Dendritic cell treated with granulocyte-macrophage colony-stimulating factor and Interleukin-4, amounts not matched to agents 40 ng/mL and 50 ng/mL, for 4 days (primary cell): Measurements from ENCODE around the gene VGF.

Experiments
- H3K27ac Mint-ChIP-seq: one replicate; pipeline ENCODE4 v1.8.0; 2022; ENCODE audit warnings: mild to moderate bottlenecking, mixed read lengths
- H3K27me3 Mint-ChIP-seq: one replicate; pipeline ENCODE4 v1.8.0; 2022; ENCODE audit warnings: mild to moderate bottlenecking, mixed read lengths
- H3K36me3 Mint-ChIP-seq: one replicate; pipeline ENCODE4 v1.8.0; 2022; ENCODE audit warnings: low read depth, mixed read lengths
- H3K4me1 Mint-ChIP-seq: one replicate; pipeline ENCODE4 v1.8.0; 2022; ENCODE audit warnings: low read depth, mixed read lengths
- H3K4me3 Mint-ChIP-seq: one replicate; pipeline ENCODE4 v1.8.0; 2022; ENCODE audit warnings: mild to moderate bottlenecking, moderate library complexity, mixed read lengths
- H3K9me3 Mint-ChIP-seq: one replicate; pipeline ENCODE4 v1.8.0; 2022; ENCODE audit warnings: mixed read lengths
- intact Hi-C: fragments of 100-400 bp; cut with micrococcal nuclease; formaldehyde crosslinking; loops from one replicate; pipeline ENCODE4 v1.15.0; 2022

VGF gene

DNA sequence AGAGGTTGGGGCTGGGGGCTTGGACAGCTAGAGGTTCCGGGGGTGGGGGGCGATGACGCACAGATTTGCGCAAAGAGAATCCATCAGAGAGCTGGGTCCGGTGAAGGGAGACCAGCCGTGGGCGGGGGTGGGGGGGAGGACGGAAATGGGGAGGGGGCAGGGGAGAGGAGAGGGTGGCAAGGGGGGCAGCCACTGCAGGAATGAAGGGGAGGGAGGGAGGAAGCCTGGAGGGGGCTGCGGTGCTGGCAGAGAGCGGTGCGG is 1.2 kb upstream of the VGF start:
- Mint-ChIP-seq H3K4me3 (no peak overlapping the region), H3K36me3 (peaks cover 2% of the 10 kb centered on the region), H3K27ac (no peak overlapping the region), H3K4me1 (peaks cover 64% of the 10 kb centered on the region), H3K9me3 (no peaks in the 10 kb centered on the region), H3K27me3 (peaks cover 94% of the 10 kb centered on the region)
- intact Hi-C loops: no loop called here

DNA sequence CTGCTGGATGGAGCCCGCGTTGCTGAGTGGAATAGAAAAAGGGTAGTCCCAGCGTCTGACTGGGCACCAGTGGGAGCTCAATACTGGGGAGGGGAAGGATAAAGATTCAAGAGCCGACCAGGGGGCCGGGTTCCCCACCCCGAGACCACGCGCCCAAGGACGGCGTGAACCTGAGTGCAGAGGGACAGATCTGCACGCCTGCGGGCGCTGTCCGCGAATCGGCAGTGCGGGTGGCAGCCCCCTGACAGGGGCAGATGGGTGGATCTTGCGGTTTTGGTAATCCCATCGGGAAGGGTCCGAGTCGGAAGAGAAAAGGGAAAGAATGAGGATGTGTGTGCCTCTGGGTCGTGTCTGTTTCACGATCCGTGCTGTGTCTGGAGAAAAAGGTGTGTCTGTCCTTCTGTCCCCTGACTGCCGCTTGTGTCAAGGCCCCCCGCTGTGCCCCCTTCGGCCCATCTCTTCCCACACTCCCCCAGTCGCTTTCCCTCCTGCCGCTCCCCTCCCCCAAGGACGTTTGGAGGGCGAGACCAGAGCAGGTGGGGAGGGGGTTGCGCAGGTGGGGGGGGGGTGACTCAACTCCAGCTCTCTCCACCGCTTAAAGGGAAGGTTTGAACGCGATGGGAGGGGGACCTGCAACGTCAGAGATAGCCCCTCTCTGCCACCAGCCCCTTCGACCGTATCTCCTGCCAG is 734 bp upstream of the VGF start:
- Mint-ChIP-seq H3K4me3 (peak overlapping the region; percentile 74), H3K36me3 (peaks cover 7% of the 10 kb centered on the region), H3K27ac (peak overlapping the region; percentile 7), H3K4me1 (peaks cover 60% of the 10 kb centered on the region), H3K9me3 (no peaks in the 10 kb centered on the region), H3K27me3 (peaks cover 94% of the 10 kb centered on the region)
- intact Hi-C loops: loop anchor here (1.0 kb wide), 1 partner anchor 12 kb away; the partner anchor contains the start of gene AP1S1

DNA sequence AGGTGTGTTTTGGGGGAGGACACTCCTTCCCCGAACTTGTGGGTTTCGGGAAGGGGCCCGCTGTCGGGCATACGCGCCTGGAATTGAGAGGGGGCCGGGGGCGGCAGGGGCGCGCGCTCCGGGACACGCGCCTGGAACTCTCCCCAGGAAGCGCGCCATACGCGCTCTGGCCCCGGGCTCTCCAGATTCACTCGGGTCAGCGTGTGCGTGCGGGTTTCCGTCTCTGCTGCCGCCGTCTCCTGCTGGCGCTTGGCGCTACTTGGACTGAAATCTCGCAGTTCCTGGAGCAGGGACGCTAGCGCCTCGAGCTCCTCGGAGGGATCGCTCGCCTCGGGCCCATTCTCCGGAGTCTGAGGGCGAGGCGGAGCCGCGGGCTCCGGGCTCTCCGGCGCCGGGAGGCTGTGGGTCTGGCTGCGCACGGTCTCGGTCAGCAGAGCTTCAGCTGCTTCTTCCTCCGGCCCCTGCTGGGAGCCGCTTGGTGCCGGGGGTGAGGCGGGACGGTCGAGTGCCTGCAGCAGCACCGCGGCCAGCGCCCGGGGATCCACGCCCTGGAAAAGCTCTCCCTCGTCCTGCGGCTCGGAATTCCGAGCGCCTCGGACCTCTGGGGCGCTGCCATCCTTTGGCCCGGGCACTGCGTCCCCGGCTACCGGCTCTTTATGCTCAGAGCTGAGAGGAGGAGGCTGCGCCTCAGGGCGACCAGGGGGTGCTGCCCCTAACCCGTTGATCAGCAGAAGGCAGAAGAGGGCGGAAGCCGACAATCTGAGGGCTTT is 1.1 kb downstream of the VGF start:
- H3K9me3 Mint-ChIP-seq: no peaks in the 10 kb centered on the region
- H3K27me3 Mint-ChIP-seq: peaks cover 81% of the 10 kb centered on the region
- no peak overlapping the region for H3K27ac Mint-ChIP-seq
- peaks cover 41% of the 10 kb centered on the region for H3K4me1 Mint-ChIP-seq
- H3K4me3 Mint-ChIP-seq: peak overlapping the region; percentile 39
- intact Hi-C loops: no loop called here
- peaks cover 26% of the 10 kb centered on the region for H3K36me3 Mint-ChIP-seq

DNA sequence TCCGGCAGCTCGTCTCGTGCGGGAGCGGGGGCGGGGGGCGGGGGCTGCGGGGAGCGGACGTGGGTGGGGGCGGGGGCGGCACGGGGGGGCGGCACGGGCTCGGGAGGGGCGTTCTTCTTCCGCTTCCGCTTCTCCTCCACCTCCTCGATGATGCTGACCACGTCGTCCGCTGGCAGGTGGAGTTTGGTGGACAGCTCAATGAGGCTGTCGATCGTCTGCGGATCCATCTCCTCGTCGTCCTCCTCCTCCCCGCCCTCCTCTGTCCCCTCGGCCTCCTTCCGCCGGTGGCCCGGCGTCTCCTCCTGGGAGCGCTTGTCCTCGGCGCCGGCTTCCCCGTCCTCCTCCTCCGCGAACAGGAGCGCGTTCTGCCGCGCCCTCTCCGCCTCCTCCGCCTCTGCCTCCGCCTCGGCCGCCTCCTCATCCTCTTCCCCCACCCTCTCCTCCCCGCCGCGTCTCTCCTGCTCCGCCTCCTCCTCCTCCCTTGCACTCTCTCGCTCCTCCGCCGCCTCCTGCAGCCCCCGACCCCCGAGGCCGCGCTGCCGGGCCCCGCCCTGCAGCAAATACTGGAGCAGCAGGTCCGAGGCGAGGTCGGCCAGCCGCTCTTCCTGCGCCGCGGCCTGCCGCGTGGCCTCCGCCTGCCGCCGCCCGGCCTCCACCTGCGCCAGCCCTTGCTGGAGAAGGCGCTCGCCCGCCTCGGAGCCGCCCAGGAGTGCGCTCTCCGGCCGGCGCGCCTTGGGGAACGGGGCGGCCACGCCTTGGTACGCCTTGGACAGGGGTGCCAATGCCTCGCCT is 1.9 kb downstream of the VGF start:
- Mint-ChIP-seq H3K27ac (no peak overlapping the region), H3K4me3 (peak overlapping the region; percentile 68), H3K27me3 (peaks cover 73% of the 10 kb centered on the region), H3K36me3 (peaks cover 33% of the 10 kb centered on the region), H3K4me1 (peaks cover 33% of the 10 kb centered on the region), H3K9me3 (no peaks in the 10 kb centered on the region)
- intact Hi-C loops: no loop called here

DNA sequence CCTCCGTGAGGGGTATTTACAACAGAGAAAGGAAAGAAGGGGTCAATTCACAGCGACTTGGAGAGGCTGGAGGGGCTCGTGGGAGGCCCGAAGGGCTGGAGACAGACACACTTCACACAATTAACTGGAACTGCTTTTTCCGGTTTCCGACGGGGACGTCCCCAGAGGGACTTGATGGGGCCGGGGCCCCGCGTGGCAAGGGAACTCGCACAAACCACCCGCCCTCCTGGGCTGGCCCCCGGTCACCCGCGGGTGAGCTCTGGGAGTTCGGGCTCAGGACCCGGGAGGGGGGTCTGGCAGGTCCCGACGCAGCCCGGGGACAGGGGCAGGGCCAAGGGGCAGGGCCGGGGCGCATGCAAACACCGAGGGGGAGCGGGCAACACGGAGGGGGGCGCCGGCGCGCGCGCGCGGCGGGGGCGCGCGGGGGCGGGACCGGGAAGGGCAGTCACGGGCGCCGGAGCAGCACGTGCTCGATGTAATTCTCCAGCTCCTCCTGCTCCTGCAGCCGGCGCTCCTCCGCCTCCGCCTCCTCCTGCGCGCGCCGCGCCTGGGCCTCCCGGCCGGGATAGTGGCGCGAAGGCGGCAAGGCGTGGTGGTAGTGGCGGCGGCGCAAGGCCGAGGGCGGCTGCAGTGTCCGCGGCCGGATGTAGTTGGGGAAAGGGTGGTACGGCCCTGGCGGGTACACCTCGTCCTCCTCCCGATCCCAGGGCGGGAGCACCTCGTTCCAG is 2.7 kb downstream of the VGF start:
- Mint-ChIP-seq H3K27me3 (peaks cover 66% of the 10 kb centered on the region), H3K9me3 (no peaks in the 10 kb centered on the region), H3K27ac (no peak overlapping the region), H3K4me1 (peaks cover 30% of the 10 kb centered on the region), H3K4me3 (peak overlapping the region; percentile 64), H3K36me3 (peaks cover 38% of the 10 kb centered on the region)
- intact Hi-C loops: no loop called here

DNA sequence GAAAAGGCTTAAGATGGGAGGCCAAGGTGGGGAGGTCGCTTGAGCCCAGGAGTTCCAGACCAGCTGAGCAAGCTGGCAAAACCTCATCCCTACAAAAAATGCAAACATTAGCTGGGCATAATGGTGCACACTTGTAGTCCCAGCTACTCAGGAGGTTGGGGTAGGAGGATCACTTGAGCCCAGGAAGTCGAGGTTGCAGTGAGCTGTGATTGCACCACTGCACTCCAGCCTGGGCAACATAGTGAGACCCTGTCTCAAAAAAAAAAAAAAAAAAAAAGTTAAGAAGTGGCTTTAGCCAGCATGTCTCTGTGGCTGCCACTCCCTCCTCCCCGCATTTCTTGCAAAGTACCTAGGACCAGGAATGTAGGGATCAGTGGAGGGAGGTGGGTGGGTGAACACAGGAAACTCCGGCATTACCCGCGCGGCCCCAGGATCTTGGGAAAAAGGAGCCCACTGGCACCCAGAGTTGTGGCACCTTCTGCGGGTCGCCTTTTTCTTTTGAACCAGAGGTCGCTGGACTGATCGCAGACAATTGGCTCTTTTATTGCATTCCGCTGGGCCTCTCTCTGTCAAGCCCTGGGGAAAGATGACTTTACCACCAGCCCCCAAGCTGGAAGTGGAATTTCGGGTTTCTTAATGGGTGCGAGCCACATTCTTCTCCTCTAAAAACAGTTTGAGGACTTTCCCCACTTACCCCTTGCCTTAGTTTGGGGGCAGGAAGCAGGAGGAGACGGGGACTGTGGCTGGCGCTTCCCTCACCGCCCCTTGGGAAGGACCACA is 3.5 kb downstream of the VGF start:
- peaks cover 46% of the 10 kb centered on the region for H3K36me3 Mint-ChIP-seq
- intact Hi-C loops: no loop called here

DNA sequence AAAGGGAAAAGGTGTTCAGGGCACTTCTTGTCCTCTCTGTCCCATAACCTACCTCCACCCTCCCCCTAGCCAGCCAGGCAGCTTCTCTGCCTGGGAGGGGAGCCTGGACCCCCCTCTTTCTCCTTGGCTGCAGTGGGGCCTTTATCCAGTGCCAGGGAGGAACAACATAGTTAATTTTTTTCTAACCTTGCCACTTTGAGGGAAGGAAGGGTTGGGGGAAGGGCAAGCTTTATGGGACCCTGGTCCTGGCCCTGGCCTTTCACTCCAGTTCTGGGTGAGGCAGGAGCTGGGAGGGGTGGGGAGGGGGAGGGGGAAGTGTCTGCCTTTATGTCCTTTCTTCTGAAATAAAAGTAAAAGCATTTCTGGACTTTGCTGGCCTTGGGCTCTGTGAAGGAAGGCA is 4.5 kb downstream of the VGF start:
- Mint-ChIP-seq H3K4me3 (no peak overlapping the region), H3K27me3 (peaks cover 48% of the 10 kb centered on the region), H3K4me1 (peaks cover 20% of the 10 kb centered on the region), H3K9me3 (no peaks in the 10 kb centered on the region), H3K36me3 (peaks cover 54% of the 10 kb centered on the region), H3K27ac (no peak overlapping the region)
- intact Hi-C loops: no loop called here

More for the DNA sequence above, 3.5 kb downstream of the VGF start:
- Mint-ChIP-seq H3K4me1 (peaks cover 24% of the 10 kb centered on the region), H3K27ac (no peak overlapping the region), H3K4me3 (peak overlapping the region; percentile 64), H3K9me3 (no peaks in the 10 kb centered on the region), H3K27me3 (peaks cover 58% of the 10 kb centered on the region)

DNA sequence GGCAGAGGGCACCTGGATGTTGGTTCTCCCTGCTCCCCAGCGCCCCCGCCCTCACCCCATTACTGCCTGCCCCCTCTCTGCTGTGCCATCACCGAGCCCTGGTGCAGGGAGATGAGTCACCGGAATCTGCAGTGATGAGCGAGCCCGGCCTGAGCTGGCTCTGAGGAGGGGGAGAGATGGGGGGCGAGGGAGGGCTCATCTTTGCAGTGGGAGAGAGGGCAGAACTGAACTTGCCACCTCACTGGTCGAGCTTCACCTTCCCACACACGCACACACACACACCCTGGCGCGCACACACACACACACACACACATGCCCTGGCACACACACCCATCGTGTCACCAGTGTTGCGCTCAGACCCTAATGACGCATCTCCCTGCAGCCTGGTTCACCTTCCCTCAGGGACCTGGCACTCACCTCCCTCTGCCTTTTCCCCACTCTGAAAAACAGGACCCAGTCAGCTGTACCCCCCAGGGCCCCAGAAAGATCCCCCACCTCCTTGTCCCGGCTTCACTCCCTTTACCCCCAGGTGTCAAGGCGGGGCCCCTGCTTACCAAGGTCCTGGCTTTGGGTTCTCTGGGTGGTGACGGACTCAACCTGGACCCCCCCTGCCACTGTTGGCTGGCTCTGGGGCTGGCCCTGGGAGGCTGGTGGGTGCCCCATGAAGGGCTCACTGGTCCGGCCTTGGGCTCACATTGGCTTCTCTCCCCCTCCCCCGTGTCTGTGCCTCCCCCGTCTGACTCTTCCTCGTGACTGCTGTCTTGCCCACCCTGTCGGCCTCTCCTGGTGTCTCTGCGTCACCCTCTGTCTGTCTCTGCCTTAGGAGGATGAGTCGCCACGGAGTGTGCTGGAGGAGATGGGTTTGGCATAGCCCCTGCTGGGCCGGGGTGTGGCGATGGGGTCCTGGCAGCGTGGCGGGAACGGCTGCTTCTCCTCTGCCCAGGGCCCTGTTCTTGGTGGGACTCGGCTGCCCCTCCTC is 5.4 kb downstream of the VGF start:
- peaks cover 20% of the 10 kb centered on the region for H3K4me1 Mint-ChIP-seq
- H3K9me3 Mint-ChIP-seq: no peaks in the 10 kb centered on the region
- H3K27ac Mint-ChIP-seq: no peak overlapping the region
- intact Hi-C loops: no loop called here
- H3K27me3 Mint-ChIP-seq: peaks cover 39% of the 10 kb centered on the region
- H3K4me3 Mint-ChIP-seq: no peak overlapping the region
- peaks cover 54% of the 10 kb centered on the region for H3K36me3 Mint-ChIP-seq

DNA sequence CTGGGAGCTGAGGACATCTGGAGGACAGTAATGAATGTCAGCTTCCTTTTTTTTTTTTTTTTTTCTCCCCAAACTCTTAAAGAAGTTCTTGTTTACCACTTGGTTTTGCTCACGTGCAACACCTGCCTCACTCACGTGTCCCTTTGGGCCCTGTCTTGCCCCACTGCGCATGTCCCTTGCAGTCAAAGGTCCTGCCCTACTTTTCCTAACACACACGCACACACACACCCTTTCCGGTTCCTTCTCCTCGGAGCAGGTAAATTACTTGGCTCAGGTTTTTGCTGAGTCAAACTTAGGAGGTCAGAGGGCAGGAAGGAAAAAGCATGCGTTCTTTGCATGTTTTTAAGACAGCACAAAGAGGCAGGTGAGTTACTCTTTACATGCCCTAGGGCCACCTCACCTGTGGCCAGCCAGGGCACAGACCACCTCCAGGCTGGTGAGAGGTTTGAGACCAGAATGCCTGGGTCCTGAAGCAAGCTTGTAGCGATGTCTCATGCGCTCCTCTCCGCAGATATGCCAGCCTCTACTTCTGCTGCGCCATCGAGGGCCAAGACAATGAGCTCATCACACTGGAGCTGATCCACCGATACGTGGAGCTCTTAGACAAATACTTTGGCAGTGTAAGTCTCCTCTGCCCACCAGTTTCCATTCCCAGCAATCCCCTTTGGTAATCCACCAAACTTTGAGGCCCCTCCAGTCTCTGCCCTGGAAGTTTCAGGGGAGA is 8.3 kb downstream of the VGF start:
- Mint-ChIP-seq H3K9me3 (no peaks in the 10 kb centered on the region), H3K36me3 (peaks cover 54% of the 10 kb centered on the region), H3K4me3 (no peak overlapping the region), H3K27me3 (peaks cover 27% of the 10 kb centered on the region), H3K4me1 (peaks cover 30% of the 10 kb centered on the region), H3K27ac (no peak overlapping the region)
- intact Hi-C loops: no loop called here

DNA sequence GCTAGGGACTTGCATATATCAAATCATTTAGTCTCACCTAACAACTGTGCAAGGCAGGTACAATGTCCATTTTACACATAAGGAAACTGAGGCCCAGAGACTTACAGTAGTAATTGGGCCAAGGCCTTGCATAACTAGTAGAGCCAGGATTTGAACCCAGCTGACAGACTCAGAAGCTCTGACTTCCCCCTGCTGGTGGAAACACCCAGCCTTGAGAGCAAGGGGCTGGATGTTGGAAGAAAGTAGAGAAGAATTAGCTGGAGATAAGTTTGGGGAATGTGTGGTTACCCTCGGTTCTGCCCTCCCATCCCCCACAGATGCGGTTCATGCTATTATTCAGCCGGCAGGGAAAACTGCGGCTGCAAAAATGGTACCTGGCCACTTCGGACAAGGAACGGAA is 9.1 kb downstream of the VGF start:
- no peaks in the 10 kb centered on the region for H3K9me3 Mint-ChIP-seq
- H3K4me3 Mint-ChIP-seq: no peak overlapping the region
- peaks cover 22% of the 10 kb centered on the region for H3K27me3 Mint-ChIP-seq
- no peak overlapping the region for H3K27ac Mint-ChIP-seq
- H3K36me3 Mint-ChIP-seq: peaks cover 49% of the 10 kb centered on the region
- intact Hi-C loops: no loop called here
- peaks cover 30% of the 10 kb centered on the region for H3K4me1 Mint-ChIP-seq

DNA sequence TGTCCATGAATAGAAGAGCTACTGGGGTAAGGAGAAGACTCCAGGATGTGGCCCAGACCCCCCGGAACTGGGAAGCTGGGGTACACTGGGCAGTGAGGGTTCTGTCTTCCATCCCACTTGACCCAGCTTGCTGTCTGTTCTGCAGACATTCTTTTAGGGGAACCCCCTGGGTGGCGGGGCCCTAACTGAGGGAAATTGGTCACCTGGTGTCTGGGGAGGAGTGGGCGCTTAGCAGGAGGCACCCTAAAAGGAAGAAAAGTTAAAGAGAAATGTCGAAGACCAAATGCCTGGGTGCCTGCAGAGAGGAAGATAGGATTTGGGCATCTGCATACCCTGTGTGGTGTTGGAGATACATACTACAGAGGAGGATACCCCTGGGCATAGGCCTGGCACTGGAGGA is 10.1 kb downstream of the VGF start:
- H3K36me3 Mint-ChIP-seq: peaks cover 39% of the 10 kb centered on the region
- H3K9me3 Mint-ChIP-seq: no peaks in the 10 kb centered on the region
- peaks cover 30% of the 10 kb centered on the region for H3K4me1 Mint-ChIP-seq
- peak overlapping the region; percentile 50 for H3K27ac Mint-ChIP-seq
- H3K4me3 Mint-ChIP-seq: peak overlapping the region; percentile 78
- intact Hi-C loops: no loop called here
- peaks cover 19% of the 10 kb centered on the region for H3K27me3 Mint-ChIP-seq

DNA sequence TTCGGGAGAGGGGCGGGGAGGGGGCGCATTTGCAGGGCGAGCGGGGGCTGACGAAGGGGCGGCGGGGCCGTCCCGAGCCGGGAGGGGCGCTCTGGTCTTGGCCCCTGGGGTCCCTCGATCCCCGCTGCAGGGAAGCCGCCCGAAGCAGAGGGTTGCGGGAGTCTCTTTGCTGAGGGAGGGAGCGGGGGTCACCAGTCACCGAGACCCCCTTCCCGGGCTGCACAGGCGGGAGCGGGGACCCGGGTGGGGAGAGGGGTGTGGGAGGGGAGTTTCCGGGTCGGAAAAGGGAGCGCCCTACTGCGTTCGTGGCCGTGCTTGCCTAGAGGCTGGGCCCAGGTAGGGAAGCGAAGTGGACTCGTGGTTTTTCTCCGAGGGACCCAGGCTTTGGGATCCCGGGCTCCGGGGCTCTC is 10.7 kb downstream of the VGF start:
- peak overlapping the region; percentile 78 for H3K4me3 Mint-ChIP-seq
- peaks cover 19% of the 10 kb centered on the region for H3K27me3 Mint-ChIP-seq
- peak overlapping the region; percentile 50 for H3K27ac Mint-ChIP-seq
- H3K4me1 Mint-ChIP-seq: peaks cover 30% of the 10 kb centered on the region
- no peaks in the 10 kb centered on the region for H3K9me3 Mint-ChIP-seq
- peaks cover 33% of the 10 kb centered on the region for H3K36me3 Mint-ChIP-seq
- intact Hi-C loops: loop anchor here (1.0 kb wide), 1 partner anchor 11 kb away; the partner anchor contains the start of gene VGF
